HFFc6 (cell line): ENCODE data around the gene PRKCH. TPM values are rescaled to one million over a fixed set of nuclear protein-coding genes. Genes with fewer than 3 reads are reported as not detected.

ENCODE experiments used
- DNase-seq: peaks from one replicate; pipeline ENCODE4 v3.0.0-alpha.2; 2018
- H3K27ac Mint-ChIP-seq: 2 replicates; pipeline ENCODE4 v1.8.0; 2020; ENCODE audit warnings: mild to moderate bottlenecking, mixed read lengths
- H3K27me3 Mint-ChIP-seq: 2 replicates; pipeline ENCODE4 v1.8.0; 2021; ENCODE audit warnings: mild to moderate bottlenecking, moderate library complexity, mixed read lengths; ENCODE audit not compliant: insufficient read depth
- H3K36me3 Mint-ChIP-seq: 2 replicates; pipeline ENCODE4 v1.8.0; 2021; ENCODE audit warnings: low read depth, mixed read lengths
- H3K4me1 Mint-ChIP-seq: 2 replicates; pipeline ENCODE4 v1.8.0; 2020; ENCODE audit warnings: low read depth, mixed read lengths
- H3K4me3 Mint-ChIP-seq: 2 replicates; pipeline ENCODE4 v1.8.0; 2020; ENCODE audit warnings: mild to moderate bottlenecking, moderate library complexity, mixed read lengths
- H3K9me3 Mint-ChIP-seq: 2 replicates; pipeline ENCODE4 v1.8.0; 2020; ENCODE audit warnings: mild to moderate bottlenecking, mixed read lengths
- CTCF ChIP-seq: fragments of 200-600 bp; sonication (generic); IDR thresholded peaks from 2 replicates; pipeline ENCODE4 v1.5.0; 2021; ENCODE audit warnings: antibody characterized with exemption, mild to moderate bottlenecking
- total RNA-seq, 6 experiments: library from RNA; stranded (reverse); fragmentation: NEBNext Ultra II Directional; extraction: Animal tissue kit (Norgen Biotek cat#: 25700); gene quantifications; 2 replicates in 1 of 6; 3 replicates in 5 of 6; pipeline ENCODE4 v1.2.3, GENCODE V29; 2021

PRKCH gene
- total RNA-seq, 6 experiments from 2014 or later, result 0.17 to 1.2 (median 0.35) TPM

DNA sequence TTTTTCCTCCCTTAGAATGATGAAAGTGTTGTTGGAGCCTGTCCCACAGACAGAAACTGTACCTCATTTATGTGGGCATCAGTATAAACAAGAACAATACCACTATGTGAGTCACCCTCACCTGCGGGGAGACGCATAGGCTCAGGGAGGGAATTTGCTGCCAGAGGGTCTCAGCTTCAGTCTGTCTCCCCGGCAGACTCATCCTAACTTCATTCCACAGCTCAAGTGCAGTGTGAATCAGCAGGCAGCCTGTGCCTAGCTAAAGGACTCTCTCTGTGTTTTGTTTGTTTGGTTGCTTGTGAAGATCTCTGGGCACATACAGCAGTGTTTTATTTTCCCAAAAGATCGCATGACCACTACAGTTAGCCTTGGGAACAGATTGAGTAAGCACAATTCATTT, 98.9 kb downstream of the PRKCH start:
- H3K9me3 Mint-ChIP-seq, result no peaks in the 10 kb centered on the region
- TF ChIP-seq CTCF, result no peak
- DNase-seq, result no peak
- no peaks in the 10 kb centered on the region for H3K4me1 Mint-ChIP-seq
- H3K27me3 Mint-ChIP-seq, result peaks cover 15% of the 10 kb centered on the region; the same call in 1 of the 2 replicates
- H3K27ac Mint-ChIP-seq, result no peak overlapping the region
- H3K4me3 Mint-ChIP-seq, result no peak overlapping the region
- no peaks in the 10 kb centered on the region for H3K36me3 Mint-ChIP-seq

- Mint-ChIP-seq H3K4me3 (no peak overlapping the region), H3K36me3 (no peaks in the 10 kb centered on the region), H3K27ac (no peak overlapping the region), H3K27me3 (peaks cover 19% of the 10 kb centered on the region), H3K4me1 (no peaks in the 10 kb centered on the region), H3K9me3 (no peaks in the 10 kb centered on the region)
- DNase-seq, result no peak
- TF ChIP-seq CTCF, result no peak
These were observed 100.0 kb downstream of the PRKCH start for GRCh38 chr14:61421212-61421923.

- Mint-ChIP-seq H3K36me3 (no peaks in the 10 kb centered on the region), H3K9me3 (no peaks in the 10 kb centered on the region), H3K4me3 (no peak overlapping the region), H3K27me3 (peaks cover 16% of the 10 kb centered on the region), H3K4me1 (no peaks in the 10 kb centered on the region), H3K27ac (no peak overlapping the region)
- no peak for TF ChIP-seq CTCF
- no peak for DNase-seq
These were observed 104.7 kb downstream of the PRKCH start for GRCh38 chr14:61426048-61426447.

DNA sequence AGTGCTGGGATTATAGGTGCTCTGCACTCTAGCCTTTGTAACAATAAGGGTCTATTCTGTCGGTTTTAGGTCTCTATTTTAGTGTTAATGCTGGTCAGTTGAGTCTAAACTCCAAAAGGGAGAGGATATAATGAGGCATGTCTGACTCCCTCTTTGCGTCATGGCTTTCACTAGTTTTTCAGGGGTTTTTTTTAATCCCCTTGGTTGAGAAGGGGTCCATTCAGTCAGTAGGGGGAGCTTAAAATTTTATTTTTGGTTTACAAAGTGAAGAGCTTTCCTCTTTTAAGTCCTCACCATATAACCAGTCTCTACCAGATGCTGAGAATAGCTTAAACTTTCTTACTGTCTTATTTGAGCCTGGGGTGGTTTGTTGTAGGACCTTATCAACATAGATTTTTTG, 106.9 kb downstream of the PRKCH start:
- H3K27ac Mint-ChIP-seq, result no peak overlapping the region
- peaks cover 19% of the 10 kb centered on the region for H3K27me3 Mint-ChIP-seq
- no peak for DNase-seq
- TF ChIP-seq CTCF, result no peak
- H3K4me3 Mint-ChIP-seq, result no peak overlapping the region
- no peaks in the 10 kb centered on the region for H3K9me3 Mint-ChIP-seq
- H3K4me1 Mint-ChIP-seq, result peaks cover 4% of the 10 kb centered on the region
- no peaks in the 10 kb centered on the region for H3K36me3 Mint-ChIP-seq

DNA sequence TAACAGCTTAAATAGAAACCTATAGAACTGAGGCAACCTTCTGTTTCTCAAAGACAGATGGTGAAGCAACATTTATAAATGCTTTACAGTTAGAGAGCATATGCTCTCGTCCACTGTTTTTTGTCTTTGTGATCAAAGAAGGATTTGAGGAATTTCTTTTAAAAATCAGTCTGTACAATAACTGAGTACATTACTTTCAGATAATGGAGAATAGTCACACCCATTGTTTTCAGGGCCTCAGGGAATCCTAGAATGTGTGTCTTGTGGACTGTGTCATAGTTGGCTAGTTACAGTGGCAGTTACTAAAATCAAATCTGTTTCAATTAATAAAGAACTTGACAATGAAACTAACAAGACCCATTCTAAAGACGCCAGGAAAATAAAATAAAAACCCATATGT, 107.9 kb downstream of the PRKCH start:
- Mint-ChIP-seq H3K27ac (no peak overlapping the region), H3K4me3 (no peak overlapping the region), H3K27me3 (peaks cover 17% of the 10 kb centered on the region), H3K4me1 (peaks cover 8% of the 10 kb centered on the region), H3K9me3 (no peaks in the 10 kb centered on the region), H3K36me3 (no peaks in the 10 kb centered on the region)
- TF ChIP-seq CTCF, result no peak
- DNase-seq, result no peak
